SK-N-MC (cell line): Measurements from ENCODE around the gene ATP6V0B.

ENCODE experiments used
- EZH2 ChIP-seq: fragments of 200-600 bp; sonication (generic); IDR thresholded peaks from one replicate; pipeline ENCODE4 v1.6.1; 2017; ENCODE audit warnings: antibody characterized with exemption
- FOXP2 ChIP-seq: optimal IDR thresholded peaks from 2 replicates; pipeline ENCODE3; 2011; ENCODE audit warnings: mild to moderate bottlenecking, moderate library complexity; ENCODE audit not compliant: insufficient read depth; ENCODE audit errors: extremely low read length, control extremely low read depth
- POLR2AphosphoS5 ChIP-seq: IDR thresholded peaks from 2 replicates; pipeline ENCODE4 v1.6.1; 2012; ENCODE audit warnings: mild to moderate bottlenecking, low read depth, low read length, borderline replicate concordance

- TF ChIP-seq FOXP2 (no peak), EZH2 (no peak), POLR2AphosphoS5 (no peak)
Observed at GRCh38 chr1:43947061-43947873, 27.5 kb upstream of the ATP6V0B start.
